H1 (cell line): Measurements from ENCODE around the gene HACD4. TPM values are rescaled to one million over a fixed set of nuclear protein-coding genes. Genes with fewer than 3 reads are reported as not detected.

Experiments used
- SRF ChIP-seq: IDR thresholded peaks from 2 replicates; pipeline ENCODE4 v1.6.1; 2011; ENCODE audit warnings: mild to moderate bottlenecking, low read depth, low read length, moderate library complexity
- TEAD4 ChIP-seq: IDR thresholded peaks from 2 replicates; pipeline ENCODE4 v1.6.1; 2012; ENCODE audit warnings: low read depth, low read length, inconsistent platforms, mixed read lengths
- polyA plus RNA-seq, 7 experiments: library from polyadenylated mRNA; depleted of rRNA in 3 of 7; stranded (reverse) in 5 of 7; unstranded in 2 of 7; fragments of >200 nt in 5 of 7; fragments of 200-250 nt in 2 of 7; gene quantifications; 1 replicate in 5 of 7; 2 replicates in 1 of 7; 4 replicates in 1 of 7; pipeline versions ENCODE4 v1.2.1 to v1.2.3, GENCODE V29; 2011 to 2013; ENCODE audit warnings: missing spikeins in 2 of 7, mixed read lengths in 2 of 7
- total RNA-seq: library from RNA; stranded (reverse); fragmentation: NEBNext Ultra II Directional; extraction: Animal tissue kit (Norgen Biotek cat#: 25700); gene quantifications from 2 replicates; pipeline ENCODE4 v1.2.1, GENCODE V29; 2021
- TF ChIP-seq, protein P1 (sequence below): IDR thresholded peaks from 2 replicates; pipeline ENCODE4 v1.6.1; 2012; ENCODE audit warnings: inconsistent platforms

HACD4 gene
- total and polyA plus RNA-seq, 2 of the 8 experiments (the other 6 are each of a cell fraction or from before 2014, with no cell fraction given) = 0.65 to 0.86 TPM

DNA sequence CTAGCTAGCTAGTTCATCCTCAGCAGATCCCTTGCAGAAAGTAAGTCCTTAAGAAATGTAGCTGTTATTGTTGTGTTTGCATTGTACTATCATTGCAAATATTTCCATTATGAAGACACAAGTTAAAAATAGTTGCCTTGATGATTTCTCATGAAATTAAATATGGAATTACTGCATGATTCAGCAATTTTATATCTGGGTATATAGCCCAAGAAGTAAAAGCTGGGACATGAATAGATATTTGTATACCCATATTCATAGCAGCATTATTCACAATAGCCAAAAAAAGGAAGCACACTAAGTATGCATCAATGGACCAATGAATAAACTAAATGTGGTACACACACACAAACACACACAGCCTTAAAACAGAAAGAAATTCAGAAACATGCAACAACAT is 39.5 kb upstream of the HACD4 start (continued):
- TF ChIP-seq TEAD4 (no peak), SRF (no peak)
- TF ChIP-seq, protein P1, sequence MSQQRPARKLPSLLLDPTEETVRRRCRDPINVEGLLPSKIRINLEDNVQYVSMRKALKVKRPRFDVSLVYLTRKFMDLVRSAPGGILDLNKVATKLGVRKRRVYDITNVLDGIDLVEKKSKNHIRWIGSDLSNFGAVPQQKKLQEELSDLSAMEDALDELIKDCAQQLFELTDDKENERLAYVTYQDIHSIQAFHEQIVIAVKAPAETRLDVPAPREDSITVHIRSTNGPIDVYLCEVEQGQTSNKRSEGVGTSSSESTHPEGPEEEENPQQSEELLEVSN = no peak
